Liver (tissue), 9 donors: Measurements from ENCODE around the gene DIDO1. TPM values are rescaled to one million over a fixed set of nuclear protein-coding genes. Genes with fewer than 3 reads are reported as not detected.

Source experiments
- DNase-seq: peaks from one replicate; pipeline ENCODE4 v3.0.0-alpha.2; 2017; ENCODE audit warnings: low spot score
- H3K27ac ChIP-seq, 2 donors: one replicate each; pipeline ENCODE4 v1.7.0; 2013; ENCODE audit warnings: inconsistent platforms in 2 of 2, low read length in 2 of 2, control low read depth in 1 of 2, low read depth in 1 of 2, mild to moderate bottlenecking in 1 of 2
- H3K27me3 ChIP-seq, 4 donors: one replicate each; pipeline versions ENCODE4 v1.6.1 to v1.7.0; 2013; ENCODE audit warnings: low read length in 3 of 4, inconsistent platforms in 1 of 4, mild to moderate bottlenecking in 1 of 4, moderate library complexity in 1 of 4; ENCODE audit not compliant: control insufficient read depth in 4 of 4, insufficient read depth in 4 of 4
- H3K36me3 ChIP-seq, 4 donors: one replicate each; pipeline versions ENCODE4 v1.6.1 to v1.7.0; 2013; ENCODE audit warnings: low read length in 3 of 4, mild to moderate bottlenecking in 3 of 4, low read depth in 1 of 4, moderate library complexity in 1 of 4; ENCODE audit not compliant: control insufficient read depth in 4 of 4, insufficient read depth in 3 of 4
- H3K4me1 ChIP-seq, 4 donors: one replicate each; pipeline versions ENCODE4 v1.6.1 to v1.7.0; 2013; ENCODE audit warnings: low read length in 3 of 4, mild to moderate bottlenecking in 3 of 4, moderate library complexity in 1 of 4; ENCODE audit not compliant: control insufficient read depth in 4 of 4, insufficient read depth in 4 of 4
- H3K4me3 ChIP-seq, 3 donors: one replicate each; pipeline versions ENCODE4 v1.6.1 to v1.7.0; 2013; ENCODE audit warnings: low read length in 3 of 3, control low read depth in 1 of 3, low read depth in 1 of 3, mild to moderate bottlenecking in 1 of 3
- H3K9ac ChIP-seq, 2 donors: one replicate each; pipeline ENCODE4 v1.7.0; 2013; ENCODE audit warnings: low read length in 2 of 2, mild to moderate bottlenecking in 2 of 2, moderate library complexity in 2 of 2, control low read depth in 1 of 2, low read depth in 1 of 2
- H3K9me3 ChIP-seq, 4 donors: one replicate each; pipeline versions ENCODE4 v1.6.1 to v1.7.0; 2013; ENCODE audit warnings: low read length in 3 of 4; ENCODE audit not compliant: control insufficient read depth in 4 of 4
- ATF3 ChIP-seq: IDR thresholded peaks from 2 replicates; pipeline ENCODE4 v1.6.1; 2016; ENCODE audit warnings: antibody characterized with exemption
- CTCF ChIP-seq: fragments of 150-350 bp; IDR thresholded peaks from 2 replicates; pipeline ENCODE4 v1.5.1; 2017; ENCODE audit warnings: improper control_type of control experiment, low read depth, low read length; ENCODE audit not compliant: missing input control
- EGR1 ChIP-seq, 2 donors: IDR thresholded peaks; 2 replicates each; pipeline ENCODE4 v1.6.1; 2016 to 2018; ENCODE audit warnings: antibody characterized with exemption in 2 of 2, low read depth in 2 of 2
- FOXA1 ChIP-seq: IDR thresholded peaks from 2 replicates; pipeline ENCODE4 v1.6.1; 2016; ENCODE audit warnings: antibody characterized with exemption
- FOXA2 ChIP-seq: IDR thresholded peaks from 2 replicates; pipeline ENCODE4 v1.6.1; 2016; ENCODE audit warnings: antibody characterized with exemption
- GABPA ChIP-seq, 2 donors: IDR thresholded peaks in 1 of 2; conservative IDR thresholded peaks in 1 of 2; 2 replicates each; pipeline ENCODE4 v1.6.1; 2016; ENCODE audit warnings: antibody characterized with exemption in 2 of 2, mild to moderate bottlenecking in 1 of 2, moderate library complexity in 1 of 2
- HNF4A ChIP-seq, 2 donors: conservative IDR thresholded peaks; 2 replicates each; pipeline ENCODE4 v1.6.1; 2016; ENCODE audit warnings: antibody characterized with exemption in 2 of 2, mild to moderate bottlenecking in 2 of 2
- HNF4G ChIP-seq: IDR thresholded peaks from 2 replicates; pipeline ENCODE4 v1.6.1; 2016; ENCODE audit warnings: antibody characterized with exemption
- JUND ChIP-seq, 2 donors: IDR thresholded peaks; 2 replicates each; pipeline ENCODE4 v1.6.1; 2016; ENCODE audit warnings: antibody characterized with exemption in 2 of 2
- MAX ChIP-seq: IDR thresholded peaks from 2 replicates; pipeline ENCODE4 v1.6.1; 2016; ENCODE audit warnings: antibody characterized with exemption
- NR2F2 ChIP-seq: IDR thresholded peaks from 2 replicates; pipeline ENCODE4 v1.6.1; 2016; ENCODE audit warnings: antibody characterized with exemption
- RAD21 ChIP-seq, 2 donors: IDR thresholded peaks; 2 replicates each; pipeline ENCODE4 v1.6.1; 2016; ENCODE audit warnings: antibody characterized with exemption in 2 of 2, mild to moderate bottlenecking in 2 of 2
- REST ChIP-seq: IDR thresholded peaks from 2 replicates; pipeline ENCODE4 v1.6.1; 2016; ENCODE audit warnings: antibody characterized with exemption, mild to moderate bottlenecking
- RXRA ChIP-seq, 2 donors: IDR thresholded peaks; 2 replicates each; pipeline ENCODE4 v1.6.1; 2017 to 2018; ENCODE audit warnings: antibody characterized with exemption in 2 of 2, mild to moderate bottlenecking in 1 of 2
- SP1 ChIP-seq: IDR thresholded peaks from 2 replicates; pipeline ENCODE4 v1.6.1; 2018; ENCODE audit warnings: antibody characterized with exemption, mild to moderate bottlenecking
- TAF1 ChIP-seq: conservative IDR thresholded peaks from 2 replicates; pipeline ENCODE4 v1.6.1; 2016; ENCODE audit warnings: antibody characterized with exemption, mild to moderate bottlenecking
- YY1 ChIP-seq: IDR thresholded peaks from 2 replicates; pipeline ENCODE4 v1.6.1; 2016; ENCODE audit warnings: antibody characterized with exemption, mild to moderate bottlenecking
- ZBTB33 ChIP-seq: IDR thresholded peaks from 2 replicates; pipeline ENCODE4 v1.6.1; 2016; ENCODE audit warnings: antibody characterized with exemption
- WGBS: extraction: QIAGEN DNeasy Blood & Tissue Kit; methylation state at CpG from one replicate; pipeline ENCODE4 v1.1.7; 2013; 5-methylcytosine and 5-hydroxymethylcytosine counted together
- polyA plus RNA-seq, 2 donors: library from polyadenylated mRNA; stranded (reverse) in 1 of 2; unstranded in 1 of 2; fragments of 200-250 nt in 1 of 2; fragments of >200 nt in 1 of 2; fragmentation: Nextera tagmentation in 1 of 2; extraction: Ambion mirVana in 1 of 2; gene quantifications; one replicate each; pipeline versions ENCODE4 v1.2.1 to v1.2.3, GENCODE V29; 2013 to 2015
- total RNA-seq, 2 donors: library from RNA; depleted of rRNA; stranded (reverse); fragments of >200 nt; gene quantifications; one replicate each; pipeline ENCODE4 v1.2.3, GENCODE V29; 2014
- donor health status: healthy.
- donor health status: healthy.
- donor health status: healthy.
- donor health status: healthy.
- donor health status: healthy.

Gene DIDO1
- total RNA-seq (10 to 100 TPM; 24.0 to 43.1 TPM), polyA plus RNA-seq (10 to 100 TPM; 10.1 to 10.8 TPM)

GRCh38 chr20:62926229-62927127 lies at the start of gene DIDO1:
TSS of gene DIDO1 (minus strand) at chr20:62926505.
- H3K27ac ChIP-seq: peak within 1 kb of the TSS; percentile 98 to 99
- H3K4me1 ChIP-seq: peaks cover 28 to 71% (median 63%) of the 10 kb centered on the region in 4 donors
- H3K4me3 ChIP-seq: peak within 1 kb of the TSS; percentile 92
- H3K27me3 ChIP-seq: no peaks in the 10 kb centered on the region
- no peaks in the 10 kb centered on the region for H3K9me3 ChIP-seq
- peak; percentile 89 for DNase-seq
- no peaks in the 10 kb centered on the region for H3K36me3 ChIP-seq
- WGBS: 3% methylated on average over 92 of the region's 92 CpGs
- TF ChIP-seq CTCF (peak; percentile 60), YY1 (peak; percentile 50), NR2F2 (no peak), REST (peak; percentile 11), FOXA2 (no peak), EGR1 (IDR thresholded peaks at IDR 0.05; ENCODE audit: low read depth in 2 of 2) (peak in 1 of 2 donors; percentile 64), SP1 (no peak), RAD21 (IDR thresholded peaks at IDR 0.05) (peak in 1 of 2 donors; percentile 31)
- H3K9ac ChIP-seq: peak within 1 kb of the TSS; percentile 97 to 99

- TF ChIP-seq EGR1 (IDR thresholded peaks at IDR 0.05; ENCODE audit: low read depth in 2 of 2) (no peak), MAX (no peak), FOXA1 (no peak), ATF3 (no peak), FOXA2 (no peak), HNF4A (conservative IDR thresholded peaks at IDR 0.05) (no peak), YY1 (no peak), RAD21 (IDR thresholded peaks at IDR 0.05) (no peak), TAF1 (no peak), JUND (IDR thresholded peaks at IDR 0.05) (no peak), GABPA (IDR thresholded peaks at IDR 0.05 in 1 of 2, conservative IDR thresholded peaks at IDR 0.05 in 1 of 2) (no peak), NR2F2 (no peak), HNF4G (no peak), RXRA (IDR thresholded peaks at IDR 0.05) (no peak), ZBTB33 (no peak)
Observed at GRCh38 chr20:62975251-62975760, 49.0 kb upstream of the DIDO1 start.

More at GRCh38 chr20:62975251-62975760, 49.0 kb upstream of the DIDO1 start:
- no peak overlapping the region for H3K27ac ChIP-seq
- H3K36me3 ChIP-seq: no peaks in the 10 kb centered on the region
- peaks cover 0 to 14% (median 3%) of the 10 kb centered on the region in 4 donors for H3K4me1 ChIP-seq
- peaks cover 0 to 12% (median 9%) of the 10 kb centered on the region in 4 donors for H3K27me3 ChIP-seq
- H3K9ac ChIP-seq: no peak overlapping the region
- no peak overlapping the region for H3K4me3 ChIP-seq
- WGBS: 68% methylated on average over 10 of the region's 10 CpGs
- DNase-seq: no peak
- no peaks in the 10 kb centered on the region for H3K9me3 ChIP-seq
